Activated CD4-positive, alpha-beta T cell treated with anti-CD3 and anti-CD28 coated beads, Interleukin-2, amount 50 U/mL, for 48 hours (primary cell): Measurements from ENCODE around the gene LRMDA.

Experiments used
- DNase-seq, 2 experiments: peaks; one replicate each; pipeline ENCODE4 v3.0.0-alpha.2; 2020

LRMDA gene

DNA sequence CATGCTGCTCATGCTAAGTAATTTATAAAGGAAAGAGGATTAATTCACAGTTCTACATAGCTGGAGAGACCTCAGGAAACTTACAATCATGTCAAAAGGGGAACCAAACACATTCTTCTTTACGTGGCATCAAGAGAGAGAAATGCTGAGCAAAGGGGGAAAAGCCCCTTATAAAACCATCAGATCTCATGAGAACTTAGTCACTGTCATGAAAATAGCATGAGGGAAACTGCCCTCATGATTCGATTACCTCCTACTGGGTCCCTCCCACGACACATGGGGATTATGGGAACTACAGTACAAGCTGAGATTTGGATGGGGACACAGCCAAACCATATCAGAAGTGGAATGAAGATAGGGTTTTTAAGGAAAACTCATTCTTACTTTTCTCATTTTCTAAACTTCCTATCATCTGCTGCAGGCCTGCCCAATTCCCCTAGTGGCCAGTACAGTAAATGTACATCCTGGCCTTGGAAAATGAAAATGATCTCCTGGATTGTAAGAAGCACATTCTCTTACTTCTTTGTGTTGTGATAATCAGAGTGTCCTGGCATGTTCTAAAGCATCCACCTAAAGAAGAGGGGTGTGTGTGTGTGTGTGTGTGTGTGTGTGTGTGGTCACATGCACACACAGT is 421.5 kb downstream of the LRMDA start:
- no peak for DNase-seq

DNA sequence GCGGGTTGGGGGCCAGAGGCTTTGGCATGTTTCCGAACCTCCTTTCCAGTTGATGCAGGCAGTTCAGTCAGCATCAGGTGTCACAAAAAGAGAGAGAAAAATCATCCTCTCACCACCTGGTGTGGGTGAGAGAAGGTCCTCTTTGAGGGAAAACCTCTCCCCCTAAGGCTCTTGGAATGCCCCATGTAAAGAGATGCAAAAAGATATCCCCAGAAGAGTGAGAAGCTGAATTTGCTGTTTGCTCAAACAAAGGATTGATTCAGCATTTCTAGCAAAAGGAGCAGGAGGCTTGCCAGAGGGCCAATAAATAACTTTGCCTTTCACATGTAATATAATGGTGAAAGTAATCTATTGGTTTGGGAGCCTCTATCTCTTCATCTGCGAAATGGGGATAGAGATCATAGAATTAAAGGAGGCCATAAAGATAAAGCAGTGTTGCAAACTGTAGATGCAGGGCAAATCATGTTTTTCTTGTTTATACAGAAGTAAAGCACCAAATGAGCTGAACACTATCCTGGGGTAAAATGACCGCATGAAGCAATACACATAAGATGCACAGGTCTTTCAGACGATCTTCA is 425.9 kb downstream of the LRMDA start:
- DNase-seq = no peak

DNA sequence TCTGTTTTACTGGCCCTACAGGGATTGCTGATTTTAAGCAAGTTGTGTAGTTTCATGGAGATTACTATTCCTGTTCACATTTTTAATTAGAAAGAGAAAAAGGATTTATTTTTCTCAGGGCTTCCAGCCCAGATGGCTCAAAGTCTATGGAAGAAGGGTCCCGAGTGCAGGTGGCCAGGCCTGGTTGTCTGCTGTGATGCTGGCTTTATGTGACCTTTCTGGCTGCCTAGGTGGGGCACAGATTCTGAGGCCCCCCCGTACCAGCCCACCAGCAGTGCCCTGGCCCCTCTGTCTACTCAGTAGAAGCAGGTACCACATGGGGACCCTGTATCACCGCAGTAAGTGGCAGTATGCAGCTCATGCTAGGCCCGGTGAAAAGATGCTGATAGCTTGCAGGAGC is 426.5 kb downstream of the LRMDA start:
- DNase-seq = no peak

DNA sequence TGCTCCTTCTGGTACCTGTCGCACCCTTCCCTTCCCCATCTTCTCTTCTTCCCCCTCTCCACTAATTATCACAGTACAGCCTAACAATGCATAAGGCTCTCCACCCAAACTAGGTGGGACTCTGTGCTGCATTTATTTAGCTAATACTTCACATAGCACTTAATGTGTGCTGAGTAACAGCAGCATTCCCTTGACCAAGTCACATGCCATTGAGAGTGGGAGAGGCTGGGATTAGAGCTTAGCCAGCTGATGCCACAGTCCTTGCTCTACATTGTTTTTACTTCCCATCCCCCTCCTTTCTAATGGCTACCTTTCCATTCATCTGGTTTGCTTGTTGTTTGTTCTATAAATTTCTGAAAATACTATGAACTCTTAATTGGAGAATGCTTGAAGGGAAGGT is 426.9 kb downstream of the LRMDA start:
- DNase-seq = no peak

DNA sequence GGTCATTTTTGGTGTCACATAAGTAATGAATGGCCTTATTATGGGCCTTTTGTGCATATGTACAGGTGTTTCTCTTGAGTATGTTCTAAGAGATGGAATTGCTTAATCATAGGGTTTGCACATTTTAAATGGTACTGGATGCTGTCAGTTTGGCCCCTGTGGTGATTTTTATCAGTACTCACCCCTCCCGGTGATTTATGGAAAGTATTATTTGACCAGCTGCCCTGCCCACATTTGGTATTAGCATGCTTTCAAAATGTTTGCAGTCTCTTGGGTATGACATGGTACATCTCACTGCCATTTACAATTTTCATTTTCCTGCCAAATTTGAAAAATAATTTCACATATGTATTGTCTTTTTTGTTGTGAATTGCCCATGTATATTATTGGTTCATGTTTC is 427.7 kb downstream of the LRMDA start:
- DNase-seq = no peak

DNA sequence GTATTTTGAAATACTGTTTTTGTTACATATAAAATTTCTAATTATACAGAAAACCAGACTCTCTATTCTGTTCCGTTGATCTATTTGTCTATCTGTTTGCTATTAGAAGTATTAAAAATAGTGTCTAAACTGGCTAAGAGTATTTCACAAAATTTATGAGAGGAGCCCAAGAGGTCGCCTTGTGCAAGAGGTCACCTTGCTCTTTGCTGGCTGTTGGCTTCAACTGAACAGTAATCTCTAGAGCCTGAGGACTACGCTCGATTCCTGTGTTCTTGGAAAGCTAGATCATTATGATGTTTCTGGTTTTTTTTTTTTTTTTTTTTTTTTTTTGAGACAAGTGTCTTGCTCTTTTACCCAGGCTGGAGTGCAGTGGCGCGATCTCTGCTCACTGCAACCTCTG is 428.6 kb downstream of the LRMDA start:
- DNase-seq = no peak

DNA sequence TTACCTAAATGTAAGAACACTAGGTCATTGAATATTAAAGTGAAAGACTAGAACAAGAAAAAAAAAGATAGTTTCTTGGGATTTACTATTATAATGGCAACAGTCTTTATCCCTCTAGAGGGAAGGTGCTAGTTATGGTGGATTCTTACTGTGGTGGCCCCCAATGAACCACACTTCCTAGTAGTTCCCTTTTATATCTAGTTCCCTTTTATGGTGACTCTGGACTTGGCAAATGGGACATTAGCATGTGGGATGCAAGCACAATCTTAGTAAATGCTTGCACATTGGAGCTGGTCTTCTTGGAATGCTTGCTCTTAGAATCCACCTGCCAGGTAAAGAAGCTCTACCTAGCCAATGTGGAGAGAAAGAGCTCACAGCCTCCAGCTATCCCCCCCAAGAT is 430.2 kb downstream of the LRMDA start:
- DNase-seq = no peak

DNA sequence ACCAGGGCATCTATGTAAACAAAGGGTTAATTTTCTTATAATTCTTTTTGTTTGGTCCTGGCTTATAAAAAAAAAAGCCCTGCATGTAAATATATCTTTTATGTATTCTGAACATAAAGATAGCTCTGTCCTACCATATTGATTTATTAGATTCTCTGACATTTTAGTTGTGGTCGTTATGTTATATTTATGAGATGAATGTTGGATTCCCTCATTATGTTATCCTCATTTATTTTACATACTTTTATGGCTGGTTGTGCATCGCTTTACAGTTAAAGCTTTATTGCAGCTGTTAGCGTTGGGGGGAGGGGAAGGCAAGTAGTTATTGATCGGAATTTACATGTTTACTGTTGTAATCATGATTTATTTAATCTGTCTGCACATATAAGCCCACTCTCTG is 431.5 kb downstream of the LRMDA start:
- no peak for DNase-seq

DNA sequence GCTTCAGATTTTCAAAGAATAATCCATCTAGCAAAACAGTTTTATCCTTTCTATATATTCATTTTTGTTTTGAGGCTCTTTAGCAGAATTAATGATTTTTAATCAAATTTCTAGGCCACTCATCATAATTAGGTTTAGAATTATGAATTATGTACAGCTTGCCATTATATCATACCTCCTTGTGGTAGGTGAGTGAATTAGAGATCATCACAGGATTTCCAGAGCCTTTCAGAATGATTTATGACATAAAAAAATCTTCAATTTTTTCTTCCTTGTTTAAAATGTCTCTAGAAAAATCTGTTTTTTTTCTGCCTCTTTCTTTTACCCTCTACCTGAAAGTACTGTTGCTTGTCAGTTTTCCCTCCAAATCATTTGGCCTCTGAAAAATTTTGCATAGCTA is 433.3 kb downstream of the LRMDA start:
- no peak for DNase-seq

DNA sequence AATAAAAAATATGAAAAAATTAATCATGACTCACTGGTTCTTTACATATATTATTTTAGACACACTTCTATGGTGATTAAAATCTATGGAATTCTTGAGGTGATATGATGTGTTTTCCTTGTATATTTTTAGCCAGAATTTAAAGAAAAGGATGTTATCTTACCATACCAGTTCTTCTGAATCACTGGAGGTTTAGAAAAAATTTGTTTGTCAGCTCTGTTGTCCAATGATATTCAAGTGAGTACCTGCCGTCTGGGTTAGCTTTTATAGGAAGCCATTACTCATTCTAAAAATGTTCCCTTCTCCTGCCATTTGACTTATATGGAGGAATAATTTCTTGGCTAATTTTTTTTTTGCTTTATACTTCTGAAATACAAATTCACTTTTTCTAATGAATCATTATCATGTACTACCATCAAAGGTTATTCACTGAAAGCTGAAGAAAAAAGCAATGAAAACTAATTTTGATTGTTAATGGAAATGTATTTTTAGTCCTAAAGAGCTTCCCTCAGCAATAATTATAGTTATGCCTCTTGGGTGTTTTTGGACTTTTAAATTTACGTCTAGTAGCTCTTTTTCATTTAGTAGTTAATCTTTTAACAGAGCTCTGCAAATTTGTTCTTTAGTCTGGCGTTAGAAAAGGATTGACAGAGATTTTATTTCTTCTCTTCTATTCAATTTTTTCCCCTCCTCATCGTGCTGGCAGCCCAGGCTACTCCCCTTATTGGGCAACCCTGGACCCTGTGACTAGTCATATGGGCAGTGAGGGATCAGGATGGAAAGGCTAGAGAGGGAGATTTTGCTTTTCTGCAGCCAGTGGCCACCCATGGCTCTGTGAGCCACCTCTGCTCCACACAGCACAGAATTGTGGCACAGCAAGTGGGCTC is 434.2 kb downstream of the LRMDA start:
- DNase-seq = no peak

DNA sequence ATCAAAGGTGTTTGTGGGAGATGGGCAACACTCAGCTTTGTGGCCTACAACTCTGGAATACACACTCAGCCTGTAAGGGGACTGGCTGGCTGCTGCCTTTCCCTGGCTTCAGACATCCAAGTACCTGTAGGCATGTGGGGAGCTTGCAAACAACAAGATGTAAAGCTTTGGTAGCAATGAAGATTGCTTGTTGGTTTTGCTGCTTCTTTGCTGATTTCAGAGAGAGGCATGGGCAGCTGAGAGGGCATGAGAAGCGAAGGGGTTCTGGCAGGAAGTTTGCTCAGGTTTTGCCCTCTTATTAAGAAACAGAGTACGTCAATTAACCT is 434.8 kb downstream of the LRMDA start:
- no peak for DNase-seq

DNA sequence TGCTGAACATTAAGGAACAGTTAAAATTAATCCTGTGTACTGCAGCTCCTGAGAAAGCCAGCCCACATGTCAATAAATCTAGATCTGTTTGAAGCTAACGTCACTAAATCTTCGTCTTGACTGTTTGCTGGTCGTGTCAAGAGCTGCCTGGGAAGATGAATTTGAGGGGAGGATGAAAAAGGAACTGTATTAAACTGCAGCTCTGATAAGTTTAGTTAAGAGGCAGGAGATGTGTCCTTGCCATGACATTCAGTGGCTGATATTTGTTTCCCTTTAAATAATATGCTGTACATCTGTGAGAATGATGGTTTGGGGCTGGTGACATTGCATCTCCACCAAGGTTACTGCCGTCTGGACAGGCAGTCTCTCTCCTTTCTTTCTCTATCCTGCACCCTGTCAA is 435.3 kb downstream of the LRMDA start:
- no peak for DNase-seq

DNA sequence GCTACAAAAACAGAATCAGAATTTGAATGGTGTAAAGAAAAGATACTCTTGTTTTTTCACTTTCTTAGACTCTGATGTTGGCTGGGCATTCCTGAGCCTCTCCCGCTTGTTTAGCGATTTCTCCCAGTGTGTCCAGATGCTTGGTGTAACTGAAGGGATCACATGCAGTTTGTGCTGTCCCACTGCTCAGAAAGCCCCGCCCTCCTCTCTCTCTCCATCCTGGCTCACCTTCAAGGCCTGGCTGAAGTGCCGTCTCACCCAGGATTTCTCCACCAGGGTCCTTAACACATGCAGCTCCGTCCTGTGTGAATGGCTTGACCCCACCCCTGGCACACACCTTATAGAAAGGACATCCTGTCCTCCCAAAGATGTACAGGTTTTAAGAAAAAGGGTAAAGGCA is 437.1 kb downstream of the LRMDA start:
- DNase-seq = no peak

DNA sequence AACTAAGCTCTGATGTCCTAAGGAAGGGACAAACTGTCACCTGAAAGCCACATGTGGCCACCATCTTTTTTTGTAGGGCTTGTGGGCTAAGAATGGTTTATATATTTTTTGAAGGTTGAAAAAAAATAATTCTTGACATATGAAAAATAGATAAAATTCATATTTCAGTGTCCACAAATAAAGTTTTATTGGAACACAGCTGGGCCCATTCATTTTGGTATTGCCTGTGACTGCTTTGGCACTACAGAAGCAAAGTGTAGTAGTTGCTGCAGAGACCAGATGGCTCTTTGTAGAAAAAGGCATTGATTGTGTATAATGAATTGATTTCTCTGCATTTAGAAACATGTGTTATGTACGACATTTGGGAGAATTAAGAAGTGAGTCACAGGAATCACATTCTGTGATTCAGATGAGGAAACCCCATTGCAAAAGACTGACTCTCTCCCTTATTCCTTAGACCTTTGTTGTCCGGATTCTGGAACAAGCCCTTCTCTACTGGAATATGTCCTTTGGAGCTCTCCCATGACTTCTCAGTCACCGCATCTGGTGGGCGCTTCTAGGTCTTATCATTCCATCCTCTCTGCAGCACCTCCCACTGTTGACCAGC is 438.7 kb downstream of the LRMDA start:
- no peak for DNase-seq

DNA sequence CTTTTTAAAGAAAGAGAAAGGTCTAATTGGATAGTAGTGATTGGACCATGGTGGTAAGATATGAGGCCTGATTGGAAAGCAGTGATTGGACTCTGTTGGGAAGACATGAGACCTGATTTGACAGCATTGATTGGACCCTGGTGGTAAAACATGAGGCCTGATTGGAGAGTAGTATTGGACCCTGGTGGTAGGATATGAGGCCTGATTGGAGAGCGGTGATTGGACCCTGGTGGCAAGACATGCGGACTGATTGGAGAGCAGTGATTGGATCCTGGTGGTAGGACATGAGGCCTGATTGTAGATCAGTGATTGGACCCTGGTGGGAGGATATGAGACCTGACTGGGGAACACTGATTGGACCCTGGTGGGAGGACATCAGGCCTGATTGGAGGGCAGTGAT is 444.3 kb downstream of the LRMDA start:
- no peak for DNase-seq

DNA sequence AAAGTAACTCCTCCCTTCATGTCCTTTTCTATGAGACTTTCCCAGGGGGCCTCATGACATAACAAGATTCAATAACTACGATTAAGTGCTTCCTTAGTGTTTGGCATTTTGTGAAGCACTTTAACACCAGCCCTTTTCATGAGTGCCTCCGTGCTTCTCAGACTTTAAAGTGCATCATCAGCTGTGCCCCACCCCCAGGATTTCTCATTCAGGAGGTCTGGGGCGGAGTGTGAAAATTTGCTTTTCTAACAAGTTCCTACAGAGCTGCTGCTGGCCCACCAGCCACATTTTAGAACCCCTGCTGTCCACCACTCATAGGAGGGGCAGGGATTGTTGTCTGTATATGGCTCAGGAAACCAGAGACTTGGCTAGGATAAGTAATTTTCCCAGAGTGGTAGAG is 445.3 kb downstream of the LRMDA start:
- DNase-seq = no peak

DNA sequence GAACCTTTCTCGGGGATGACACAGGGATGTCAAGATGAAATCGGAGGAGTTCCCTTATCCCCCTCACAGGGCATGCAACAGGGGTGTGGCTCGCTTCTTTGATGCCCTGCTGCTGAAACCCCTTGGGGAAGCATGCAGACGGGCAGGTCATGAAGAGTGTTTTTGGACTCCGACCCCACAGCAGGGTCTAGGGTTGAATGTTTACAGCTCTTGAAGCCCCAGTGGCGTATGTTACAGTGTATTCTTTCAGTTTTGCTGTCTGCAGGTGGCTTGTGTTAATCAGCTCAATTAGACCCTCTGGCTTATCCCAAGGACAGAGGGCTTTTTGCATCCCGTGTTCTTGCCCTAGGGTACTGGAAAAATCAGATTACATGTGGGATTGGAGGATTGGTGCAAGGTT is 446.5 kb downstream of the LRMDA start:
- no peak for DNase-seq

DNA sequence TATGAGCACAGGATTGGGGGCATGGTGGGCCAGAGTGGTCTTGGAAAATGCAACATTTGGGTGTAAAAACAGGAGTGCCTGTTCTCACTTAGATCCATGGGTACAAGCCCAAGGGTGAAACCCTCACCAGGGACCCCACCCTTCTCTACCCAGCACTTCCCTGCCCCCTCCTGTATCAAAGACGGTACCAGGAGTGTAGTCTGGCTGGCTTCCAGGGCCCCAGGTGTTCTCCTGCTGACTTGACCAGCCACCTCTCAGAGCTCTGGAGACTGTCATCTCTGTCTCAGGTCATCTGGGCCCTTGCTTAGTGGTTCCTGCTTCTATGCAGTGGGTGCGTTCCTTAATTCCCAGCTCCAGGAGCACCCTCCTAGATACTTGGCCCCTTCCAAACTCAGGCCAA is 447.2 kb downstream of the LRMDA start:
- DNase-seq = no peak

DNA sequence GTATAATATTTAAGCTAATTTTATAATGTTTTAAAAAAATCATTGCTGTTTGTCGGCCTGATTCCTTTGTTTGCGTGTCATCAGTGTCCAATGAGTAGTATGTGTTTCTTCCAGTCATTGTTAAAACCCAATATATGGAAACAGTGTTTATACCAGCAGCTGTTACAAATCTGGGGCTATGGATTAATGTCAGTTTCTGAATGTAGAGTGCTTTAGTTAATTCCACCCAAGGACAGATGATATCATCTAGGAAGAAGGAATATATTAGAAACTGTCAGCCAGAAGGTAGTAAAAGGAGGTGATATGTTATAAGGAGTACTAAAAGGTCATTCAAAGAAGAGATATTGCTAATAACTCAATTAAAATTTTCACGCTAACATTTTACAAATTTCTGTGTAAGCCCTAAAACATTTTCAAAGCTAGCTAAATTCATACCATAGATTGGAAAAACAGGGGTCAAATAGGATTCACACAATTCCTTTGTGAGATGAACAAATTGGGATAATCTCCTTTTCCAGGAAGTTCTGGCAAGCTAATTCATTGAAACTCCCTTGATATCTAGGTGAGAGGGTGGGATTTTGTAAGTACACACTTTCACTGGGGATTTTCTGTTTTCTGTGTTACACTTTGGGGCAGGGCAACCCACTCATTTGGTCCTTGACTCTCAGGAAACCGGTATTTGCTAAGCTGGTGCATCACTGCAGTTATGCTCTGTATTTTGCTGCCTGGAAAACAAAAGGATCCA is 448.8 kb downstream of the LRMDA start:
- no peak for DNase-seq

DNA sequence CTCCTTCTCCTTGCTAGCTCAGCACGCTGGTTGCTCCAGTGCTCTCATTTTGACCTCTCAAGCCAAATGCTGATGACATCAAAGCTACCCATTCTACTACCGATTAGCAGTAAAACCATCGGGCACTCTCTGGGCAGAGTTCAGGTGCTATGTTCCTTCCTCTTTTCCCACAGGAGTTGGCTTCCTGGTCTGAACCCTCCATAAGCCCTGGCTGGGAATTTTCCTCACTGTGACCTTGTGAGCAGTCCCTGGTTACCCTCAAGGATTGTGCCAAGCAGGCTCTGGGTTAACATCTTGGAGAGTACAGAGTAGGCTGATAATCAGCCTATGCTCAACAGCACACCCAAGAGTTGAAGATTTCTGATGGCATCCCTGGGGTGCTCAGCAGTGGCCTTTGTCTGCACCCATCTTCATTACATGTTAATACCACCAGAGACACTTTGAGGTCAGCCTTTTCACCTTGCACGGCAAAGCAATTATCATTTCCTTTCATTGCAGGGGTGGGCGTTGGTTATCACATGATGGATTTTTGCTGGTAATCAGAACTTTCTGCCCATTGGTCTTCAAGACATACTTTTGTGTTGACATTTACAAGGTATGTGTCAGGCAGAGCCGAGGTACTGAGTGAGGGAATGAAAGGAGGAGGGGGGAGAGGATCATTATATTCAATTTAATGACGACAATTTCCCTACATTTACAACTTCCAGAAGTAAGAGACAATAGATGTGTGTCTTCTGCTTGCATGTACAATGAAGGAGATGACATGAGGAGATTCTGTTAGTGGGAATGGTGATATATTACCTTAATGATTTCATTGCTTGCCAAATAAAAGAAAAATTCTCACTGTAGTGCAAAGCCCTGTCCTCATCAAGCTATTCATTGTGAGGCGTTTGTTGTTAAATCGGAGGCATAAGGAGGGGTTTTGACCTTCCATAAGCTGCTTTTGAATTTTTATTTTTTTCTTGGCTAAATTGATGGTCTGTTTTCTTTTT is 452.0 kb downstream of the LRMDA start:
- no peak for DNase-seq

DNA sequence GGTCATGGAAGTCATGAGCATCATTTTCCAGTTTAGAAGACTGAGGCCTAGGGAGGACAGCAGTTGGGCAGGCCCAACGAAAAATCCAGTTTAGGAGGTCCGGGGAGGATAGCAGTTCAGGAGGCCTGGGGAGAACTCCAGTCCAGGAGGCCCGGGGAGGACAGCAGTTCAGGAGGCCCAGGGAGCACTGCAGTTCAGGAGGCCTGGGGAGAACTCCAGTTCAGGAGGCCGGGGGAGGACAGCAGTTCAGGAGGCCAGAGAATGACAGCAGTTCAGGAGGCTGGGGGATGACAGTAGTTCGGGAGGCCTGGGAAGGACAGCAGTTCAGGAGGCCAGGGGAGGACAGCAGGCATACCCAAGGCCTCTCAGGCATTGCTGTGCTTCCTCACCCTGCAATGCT is 453.4 kb downstream of the LRMDA start:
- no peak for DNase-seq

DNA sequence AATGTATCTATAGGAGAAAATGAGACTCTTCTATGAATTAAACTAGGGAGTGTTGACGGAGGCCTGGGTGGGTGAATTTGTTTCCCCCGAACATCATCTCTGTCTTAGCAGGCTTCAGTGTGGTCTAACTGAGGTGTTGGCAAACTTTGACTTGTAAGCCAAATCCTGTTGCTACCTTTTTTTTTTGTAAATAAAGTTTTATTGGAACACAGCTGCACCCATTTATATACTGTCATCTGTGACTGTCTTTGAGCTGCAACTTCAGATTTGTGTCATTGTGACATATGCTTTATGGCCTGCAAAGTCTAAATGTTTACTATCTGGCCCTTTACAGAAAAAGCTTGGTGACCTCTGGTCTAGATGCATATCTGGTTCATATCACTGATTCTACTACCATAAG is 455.9 kb downstream of the LRMDA start:
- DNase-seq = no peak
